GM12878 (cell line): ENCODE measurements around the gene ALPK1. TPM values are rescaled to one million over a fixed set of nuclear protein-coding genes. Genes with fewer than 3 reads are reported as not detected.

Experiments used
- ATF7 ChIP-seq: fragments of 450-650 bp; IDR thresholded peaks from 2 replicates; pipeline ENCODE4 v1.6.1; 2016; ENCODE audit warnings: low read depth, mild to moderate bottlenecking
- BACH1 ChIP-seq: fragments of 450-650 bp; IDR thresholded peaks from 2 replicates; pipeline ENCODE4 v1.6.1; 2017; ENCODE audit warnings: mild to moderate bottlenecking, borderline replicate concordance
- CBX3 ChIP-seq: fragments of 200-600 bp; sonication (generic); IDR thresholded peaks from 2 replicates; pipeline ENCODE4 v1.6.1; 2016; ENCODE audit warnings: low read depth, borderline replicate concordance
- CEBPZ ChIP-seq: fragments of 150-350 bp; IDR thresholded peaks from 2 replicates; pipeline ENCODE4 v1.6.1; 2016; ENCODE audit warnings: low read depth, low read length
- DPF2 ChIP-seq: fragments of 450-650 bp; IDR thresholded peaks from 2 replicates; pipeline ENCODE4 v1.6.1; 2017; ENCODE audit warnings: mild to moderate bottlenecking
- EED ChIP-seq: sonication (generic); IDR thresholded peaks from 2 replicates; pipeline ENCODE4 v1.6.1; 2016; ENCODE audit warnings: antibody characterized with exemption, low read depth
- IKZF2 ChIP-seq, 2 experiments: fragments of 450-650 bp; IDR thresholded peaks; 2 replicates each; pipeline ENCODE4 v1.6.1; 2017; ENCODE audit warnings: mild to moderate bottlenecking in 2 of 2, moderate library complexity in 2 of 2
- NBN ChIP-seq: fragments of 450-650 bp; IDR thresholded peaks from 2 replicates; pipeline ENCODE4 v1.6.1; 2016
- PKNOX1 ChIP-seq: fragments of 450-650 bp; IDR thresholded peaks from 2 replicates; pipeline ENCODE4 v1.6.1; 2016; ENCODE audit warnings: mild to moderate bottlenecking
- POU2F2 ChIP-seq: IDR thresholded peaks from 3 replicates; pipeline ENCODE4 v1.6.1; 2011; ENCODE audit warnings: low read depth, mild to moderate bottlenecking, low read length, borderline replicate concordance
- SIX5 ChIP-seq: IDR thresholded peaks from 2 replicates; pipeline ENCODE4 v1.6.1; 2011; ENCODE audit warnings: mild to moderate bottlenecking, low read depth, low read length, moderate library complexity; ENCODE audit not compliant: severe bottlenecking
- STAT1 ChIP-seq: fragments of 450-650 bp; conservative IDR thresholded peaks from 2 replicates; pipeline ENCODE4 v1.6.1; 2014; ENCODE audit warnings: antibody characterized with exemption, mild to moderate bottlenecking
- YBX1 ChIP-seq: fragments of 450-650 bp; IDR thresholded peaks from 2 replicates; pipeline ENCODE4 v1.6.1; 2016; ENCODE audit warnings: antibody characterized with exemption
- ZNF207 ChIP-seq: fragments of 450-650 bp; IDR thresholded peaks from 2 replicates; pipeline ENCODE4 v1.6.1; 2014; ENCODE audit warnings: antibody characterized with exemption, mild to moderate bottlenecking, borderline replicate concordance
- ZNF274 ChIP-seq: IDR thresholded peaks from one replicate; pipeline ENCODE4 v1.8.0; 2011; ENCODE audit not compliant: insufficient read length, insufficient read depth
- polyA plus RNA-seq, 11 experiments: library from polyadenylated mRNA; depleted of rRNA in 4 of 11; unstranded in 6 of 11; stranded (reverse) in 5 of 11; fragments of >200 nt; fragmentation: Nextera tagmentation in 4 of 11; fragmentation: Illumina TruSeq in 1 of 11; extraction: Ambion mirVana in 4 of 11; extraction: Trizol in 1 of 11; gene quantifications; 1 replicate in 1 of 11; 2 replicates in 10 of 11; pipeline versions ENCODE4 v1.2.1 to v1.2.3, GENCODE V29; 2011 to 2016; ENCODE audit warnings: inconsistent platforms in 2 of 11, missing spikeins in 2 of 11, low read depth in 1 of 11
- total RNA-seq, 4 experiments: library from RNA; depleted of rRNA in 3 of 4; stranded (reverse); fragments of >200 nt in 3 of 4; fragmentation: Illumina TruSeq in 1 of 4; extraction: Trizol in 1 of 4; gene quantifications; 2 replicates each; pipeline versions ENCODE4 v1.2.1 to v1.2.3, GENCODE V29; 2013 to 2021
- TF ChIP-seq, protein P1 (sequence below): IDR thresholded peaks from 2 replicates; pipeline ENCODE4 v1.6.1; 2012; ENCODE audit warnings: improper control_type of control experiment, low read depth, low read length; ENCODE audit not compliant: insufficient replicate concordance
- TF ChIP-seq, protein P2 (sequence below): IDR thresholded peaks from 2 replicates; pipeline ENCODE4 v1.6.1; 2011; ENCODE audit warnings: mild to moderate bottlenecking, low read depth, low read length, moderate library complexity; ENCODE audit not compliant: insufficient replicate concordance
- TF ChIP-seq, protein P3 (sequence below): fragments of 450-650 bp; IDR thresholded peaks from 2 replicates; pipeline ENCODE4 v1.6.1; 2016; ENCODE audit warnings: mild to moderate bottlenecking

The ALPK1 gene
- total and polyA plus RNA-seq, 10 of the 15 experiments (the other 5 are each of a cell fraction or from before 2014, with no cell fraction given) = 8.5 to 32.3 (median 22.6) TPM

- TF ChIP-seq, protein P1, sequence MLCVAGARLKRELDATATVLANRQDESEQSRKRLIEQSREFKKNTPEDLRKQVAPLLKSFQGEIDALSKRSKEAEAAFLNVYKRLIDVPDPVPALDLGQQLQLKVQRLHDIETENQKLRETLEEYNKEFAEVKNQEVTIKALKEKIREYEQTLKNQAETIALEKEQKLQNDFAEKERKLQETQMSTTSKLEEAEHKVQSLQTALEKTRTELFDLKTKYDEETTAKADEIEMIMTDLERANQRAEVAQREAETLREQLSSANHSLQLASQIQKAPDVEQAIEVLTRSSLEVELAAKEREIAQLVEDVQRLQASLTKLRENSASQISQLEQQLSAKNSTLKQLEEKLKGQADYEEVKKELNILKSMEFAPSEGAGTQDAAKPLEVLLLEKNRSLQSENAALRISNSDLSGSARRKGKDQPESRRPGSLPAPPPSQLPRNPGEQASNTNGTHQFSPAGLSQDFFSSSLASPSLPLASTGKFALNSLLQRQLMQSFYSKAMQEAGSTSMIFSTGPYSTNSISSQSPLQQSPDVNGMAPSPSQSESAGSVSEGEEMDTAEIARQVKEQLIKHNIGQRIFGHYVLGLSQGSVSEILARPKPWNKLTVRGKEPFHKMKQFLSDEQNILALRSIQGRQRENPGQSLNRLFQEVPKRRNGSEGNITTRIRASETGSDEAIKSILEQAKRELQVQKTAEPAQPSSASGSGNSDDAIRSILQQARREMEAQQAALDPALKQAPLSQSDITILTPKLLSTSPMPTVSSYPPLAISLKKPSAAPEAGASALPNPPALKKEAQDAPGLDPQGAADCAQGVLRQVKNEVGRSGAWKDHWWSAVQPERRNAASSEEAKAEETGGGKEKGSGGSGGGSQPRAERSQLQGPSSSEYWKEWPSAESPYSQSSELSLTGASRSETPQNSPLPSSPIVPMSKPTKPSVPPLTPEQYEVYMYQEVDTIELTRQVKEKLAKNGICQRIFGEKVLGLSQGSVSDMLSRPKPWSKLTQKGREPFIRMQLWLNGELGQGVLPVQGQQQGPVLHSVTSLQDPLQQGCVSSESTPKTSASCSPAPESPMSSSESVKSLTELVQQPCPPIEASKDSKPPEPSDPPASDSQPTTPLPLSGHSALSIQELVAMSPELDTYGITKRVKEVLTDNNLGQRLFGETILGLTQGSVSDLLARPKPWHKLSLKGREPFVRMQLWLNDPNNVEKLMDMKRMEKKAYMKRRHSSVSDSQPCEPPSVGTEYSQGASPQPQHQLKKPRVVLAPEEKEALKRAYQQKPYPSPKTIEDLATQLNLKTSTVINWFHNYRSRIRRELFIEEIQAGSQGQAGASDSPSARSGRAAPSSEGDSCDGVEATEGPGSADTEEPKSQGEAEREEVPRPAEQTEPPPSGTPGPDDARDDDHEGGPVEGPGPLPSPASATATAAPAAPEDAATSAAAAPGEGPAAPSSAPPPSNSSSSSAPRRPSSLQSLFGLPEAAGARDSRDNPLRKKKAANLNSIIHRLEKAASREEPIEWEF = no peak
- TF ChIP-seq ATF7 (no peak), CEBPZ (no peak), EED (peak; percentile 7; the same call in 1 of the 2 replicates), PKNOX1 (peak; percentile 87), IKZF2 (IDR thresholded peaks at IDR 0.05) (peak; percentile 8 to 52; a peak in 1 of 4 replicates), YBX1 (no peak), ZNF207 (no peak), POU2F2 (peak; percentile 37; the same call in 1 of the 3 replicates), SIX5 (no peak), NBN (0 out of 2 replicates have a peak, but pooled peaks have one; percentile 44), STAT1 (no peak), ZNF274 (no peak), BACH1 (peak; percentile 3), CBX3 (no peak), DPF2 (0 out of 2 replicates have a peak, but pooled peaks have one; percentile 36)
- TF ChIP-seq, protein P2, sequence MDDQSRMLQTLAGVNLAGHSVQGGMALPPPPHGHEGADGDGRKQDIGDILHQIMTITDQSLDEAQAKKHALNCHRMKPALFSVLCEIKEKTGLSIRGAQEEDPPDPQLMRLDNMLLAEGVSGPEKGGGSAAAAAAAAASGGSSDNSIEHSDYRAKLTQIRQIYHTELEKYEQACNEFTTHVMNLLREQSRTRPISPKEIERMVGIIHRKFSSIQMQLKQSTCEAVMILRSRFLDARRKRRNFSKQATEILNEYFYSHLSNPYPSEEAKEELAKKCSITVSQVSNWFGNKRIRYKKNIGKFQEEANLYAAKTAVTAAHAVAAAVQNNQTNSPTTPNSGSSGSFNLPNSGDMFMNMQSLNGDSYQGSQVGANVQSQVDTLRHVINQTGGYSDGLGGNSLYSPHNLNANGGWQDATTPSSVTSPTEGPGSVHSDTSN = peak; percentile 57
- TF ChIP-seq, protein P3, sequence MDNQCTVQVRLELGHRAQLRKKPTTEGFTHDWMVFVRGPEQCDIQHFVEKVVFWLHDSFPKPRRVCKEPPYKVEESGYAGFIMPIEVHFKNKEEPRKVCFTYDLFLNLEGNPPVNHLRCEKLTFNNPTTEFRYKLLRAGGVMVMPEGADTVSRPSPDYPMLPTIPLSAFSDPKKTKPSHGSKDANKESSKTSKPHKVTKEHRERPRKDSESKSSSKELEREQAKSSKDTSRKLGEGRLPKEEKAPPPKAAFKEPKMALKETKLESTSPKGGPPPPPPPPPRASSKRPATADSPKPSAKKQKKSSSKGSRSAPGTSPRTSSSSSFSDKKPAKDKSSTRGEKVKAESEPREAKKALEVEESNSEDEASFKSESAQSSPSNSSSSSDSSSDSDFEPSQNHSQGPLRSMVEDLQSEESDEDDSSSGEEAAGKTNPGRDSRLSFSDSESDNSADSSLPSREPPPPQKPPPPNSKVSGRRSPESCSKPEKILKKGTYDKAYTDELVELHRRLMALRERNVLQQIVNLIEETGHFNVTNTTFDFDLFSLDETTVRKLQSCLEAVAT = peak; percentile 98
Measured at GRCh38 chr4:112287258-112287989, 9.7 kb upstream of the ALPK1 start (continued).
